Heart left ventricle (tissue), 13 donors: ENCODE data around the gene UVRAG.

Experiments used
- POLR2A ChIP-seq, 2 donors: fragments of 450-650 bp; IDR thresholded peaks; one replicate each; pipeline ENCODE4 v1.6.1; 2017; ENCODE audit warnings: antibody characterized with exemption in 2 of 2, mild to moderate bottlenecking in 2 of 2, moderate library complexity in 2 of 2
- TF ChIP-seq, protein P1 (sequence below), 12 donors: fragments of 200-600 bp; sonication (generic) in 4 of 12; IDR thresholded peaks; one replicate each; pipeline versions ENCODE4 v1.5.0 to v1.8.0; 2018 to 2022; ENCODE audit warnings: antibody characterized with exemption in 12 of 12, mild to moderate bottlenecking in 5 of 12
- donor health status: ischemic (EF 13 %, LVEDD 7.1; RV severe dilation, severe dysfunction).
- donor health status: DM: no; HTN: yes; CAD: no.
- donor health status: DM: no; HTN: no; CAD: no.
- donor health status: ischemic (EF 25% LVEDD 6.9; RV normal size, moderate dysfunction).
- donor health status: ischemic (EF 25% LVEDD 5.7; RV mildly dilated, moderate dysfunction).
- donor health status: ischemic (EF 35%, LVEDD 5.7; RV mildly dilated, moderate dysfunction).
- donor health status: nonischemic (EF 11% LVEDD 7.7; RV severe dilation, severe dysfunction).
- donor health status: DM: yes; HTN: yes; CAD: no.
- donor health status: PGD.
- donor health status: ischemic (EF 29% LVEDD 5.4; RV normal size, mild dysfunction).
- donor health status: nonischemic (EF 23%, LVEDD 6.1; RV moderate dilation, normal function).

DNA sequence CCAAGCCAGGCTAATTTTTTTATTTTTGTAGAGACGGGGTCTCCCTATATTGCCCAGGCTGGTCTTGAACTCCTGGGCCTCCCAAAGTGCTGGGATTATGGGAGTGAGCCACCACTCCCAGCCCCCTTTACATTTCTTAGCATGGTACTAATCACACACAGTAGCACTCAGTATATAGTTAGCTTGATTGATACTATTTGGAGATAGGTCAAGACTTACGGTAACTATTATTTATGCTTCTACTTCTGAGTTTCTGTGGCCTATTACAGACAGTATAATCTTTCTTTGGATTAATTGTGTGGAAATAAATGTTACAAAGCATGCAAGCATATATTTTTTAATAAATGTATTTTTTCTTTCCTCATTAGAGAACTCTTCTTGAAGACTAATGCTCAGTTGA lies 192.2 kb downstream of the UVRAG start:
- TF ChIP-seq POLR2A (IDR thresholded peaks at IDR 0.05) = no peak
- TF ChIP-seq, protein P1, sequence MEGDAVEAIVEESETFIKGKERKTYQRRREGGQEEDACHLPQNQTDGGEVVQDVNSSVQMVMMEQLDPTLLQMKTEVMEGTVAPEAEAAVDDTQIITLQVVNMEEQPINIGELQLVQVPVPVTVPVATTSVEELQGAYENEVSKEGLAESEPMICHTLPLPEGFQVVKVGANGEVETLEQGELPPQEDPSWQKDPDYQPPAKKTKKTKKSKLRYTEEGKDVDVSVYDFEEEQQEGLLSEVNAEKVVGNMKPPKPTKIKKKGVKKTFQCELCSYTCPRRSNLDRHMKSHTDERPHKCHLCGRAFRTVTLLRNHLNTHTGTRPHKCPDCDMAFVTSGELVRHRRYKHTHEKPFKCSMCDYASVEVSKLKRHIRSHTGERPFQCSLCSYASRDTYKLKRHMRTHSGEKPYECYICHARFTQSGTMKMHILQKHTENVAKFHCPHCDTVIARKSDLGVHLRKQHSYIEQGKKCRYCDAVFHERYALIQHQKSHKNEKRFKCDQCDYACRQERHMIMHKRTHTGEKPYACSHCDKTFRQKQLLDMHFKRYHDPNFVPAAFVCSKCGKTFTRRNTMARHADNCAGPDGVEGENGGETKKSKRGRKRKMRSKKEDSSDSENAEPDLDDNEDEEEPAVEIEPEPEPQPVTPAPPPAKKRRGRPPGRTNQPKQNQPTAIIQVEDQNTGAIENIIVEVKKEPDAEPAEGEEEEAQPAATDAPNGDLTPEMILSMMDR (IDR thresholded peaks at IDR 0.05) = no peak
